ENCODE results near the gene PARD6G.

DNA sequence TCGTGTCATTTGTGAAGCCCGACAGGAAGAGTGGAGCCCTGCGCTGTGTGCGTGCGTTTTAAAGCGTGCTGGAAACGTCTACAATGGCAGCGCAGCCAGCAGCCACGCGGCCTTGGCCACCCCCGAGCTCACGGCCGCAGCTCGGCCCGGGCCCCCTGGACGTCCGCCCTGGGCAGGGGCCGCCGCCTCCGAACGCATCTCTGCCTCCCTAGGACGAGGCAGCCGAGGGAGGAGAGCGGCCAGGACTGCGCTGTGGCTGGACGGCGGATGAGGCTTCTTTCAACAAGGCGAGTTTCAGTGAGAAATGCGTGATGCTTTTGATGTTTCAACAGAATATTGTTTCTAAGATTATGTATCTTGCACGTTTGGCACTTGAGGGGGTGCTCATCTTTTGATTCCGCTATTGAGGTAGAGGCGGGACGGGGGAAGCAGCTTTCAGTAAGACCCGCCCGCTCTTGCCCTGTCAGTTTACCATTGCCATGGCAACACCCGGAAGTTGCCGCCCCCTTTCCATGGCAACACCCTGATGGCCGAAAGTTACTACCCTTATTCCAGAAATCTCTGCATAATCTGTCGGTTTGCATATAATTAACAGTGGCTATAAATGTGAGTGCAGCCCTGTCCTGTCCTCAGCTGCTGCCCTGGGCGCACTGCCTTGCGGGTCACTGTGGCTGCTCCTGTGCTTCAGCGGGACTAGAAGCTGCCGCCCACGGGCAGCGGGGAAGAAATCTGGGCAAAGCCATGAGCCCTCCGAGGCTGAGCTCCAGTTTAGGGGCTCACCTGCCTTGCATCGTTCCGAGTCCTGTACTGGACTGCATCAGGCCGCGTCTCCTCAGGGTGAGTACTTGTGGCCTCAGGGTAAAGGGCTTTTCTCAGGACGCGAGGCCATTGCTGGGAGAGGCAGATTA, 99.6 kb downstream of the PARD6G start:
- 0 out of 2 replicates have a peak, but pooled peaks have one; percentile 27 for TF ChIP-seq GABPB1 (CRISPR knock-in tag; IDR thresholded peaks at IDR 0.05)
- TF ChIP-seq, protein P1, sequence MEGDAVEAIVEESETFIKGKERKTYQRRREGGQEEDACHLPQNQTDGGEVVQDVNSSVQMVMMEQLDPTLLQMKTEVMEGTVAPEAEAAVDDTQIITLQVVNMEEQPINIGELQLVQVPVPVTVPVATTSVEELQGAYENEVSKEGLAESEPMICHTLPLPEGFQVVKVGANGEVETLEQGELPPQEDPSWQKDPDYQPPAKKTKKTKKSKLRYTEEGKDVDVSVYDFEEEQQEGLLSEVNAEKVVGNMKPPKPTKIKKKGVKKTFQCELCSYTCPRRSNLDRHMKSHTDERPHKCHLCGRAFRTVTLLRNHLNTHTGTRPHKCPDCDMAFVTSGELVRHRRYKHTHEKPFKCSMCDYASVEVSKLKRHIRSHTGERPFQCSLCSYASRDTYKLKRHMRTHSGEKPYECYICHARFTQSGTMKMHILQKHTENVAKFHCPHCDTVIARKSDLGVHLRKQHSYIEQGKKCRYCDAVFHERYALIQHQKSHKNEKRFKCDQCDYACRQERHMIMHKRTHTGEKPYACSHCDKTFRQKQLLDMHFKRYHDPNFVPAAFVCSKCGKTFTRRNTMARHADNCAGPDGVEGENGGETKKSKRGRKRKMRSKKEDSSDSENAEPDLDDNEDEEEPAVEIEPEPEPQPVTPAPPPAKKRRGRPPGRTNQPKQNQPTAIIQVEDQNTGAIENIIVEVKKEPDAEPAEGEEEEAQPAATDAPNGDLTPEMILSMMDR (IDR thresholded peaks at IDR 0.05 in 2 of 3, conservative IDR thresholded peaks at IDR 0.05 in 1 of 3; ENCODE audit: insufficient read depth in 2 of 3, low read depth in 1 of 3, low read length in 3 of 3): no peak
- no peak for TF ChIP-seq POLR2A (conservative IDR thresholded peaks at IDR 0.05)
- TF ChIP-seq RFX5 (IDR thresholded peaks at IDR 0.05; ENCODE audit: low read depth, low read length): no peak
- no peak for TF ChIP-seq FOXK1 (CRISPR knock-in tag; IDR thresholded peaks at IDR 0.05; ENCODE audit: borderline replicate concordance)
- TF ChIP-seq, protein P2, sequence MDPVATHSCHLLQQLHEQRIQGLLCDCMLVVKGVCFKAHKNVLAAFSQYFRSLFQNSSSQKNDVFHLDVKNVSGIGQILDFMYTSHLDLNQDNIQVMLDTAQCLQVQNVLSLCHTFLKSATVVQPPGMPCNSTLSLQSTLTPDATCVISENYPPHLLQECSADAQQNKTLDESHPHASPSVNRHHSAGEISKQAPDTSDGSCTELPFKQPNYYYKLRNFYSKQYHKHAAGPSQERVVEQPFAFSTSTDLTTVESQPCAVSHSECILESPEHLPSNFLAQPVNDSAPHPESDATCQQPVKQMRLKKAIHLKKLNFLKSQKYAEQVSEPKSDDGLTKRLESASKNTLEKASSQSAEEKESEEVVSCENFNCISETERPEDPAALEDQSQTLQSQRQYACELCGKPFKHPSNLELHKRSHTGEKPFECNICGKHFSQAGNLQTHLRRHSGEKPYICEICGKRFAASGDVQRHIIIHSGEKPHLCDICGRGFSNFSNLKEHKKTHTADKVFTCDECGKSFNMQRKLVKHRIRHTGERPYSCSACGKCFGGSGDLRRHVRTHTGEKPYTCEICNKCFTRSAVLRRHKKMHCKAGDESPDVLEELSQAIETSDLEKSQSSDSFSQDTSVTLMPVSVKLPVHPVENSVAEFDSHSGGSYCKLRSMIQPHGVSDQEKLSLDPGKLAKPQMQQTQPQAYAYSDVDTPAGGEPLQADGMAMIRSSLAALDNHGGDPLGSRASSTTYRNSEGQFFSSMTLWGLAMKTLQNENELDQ (CRISPR knock-in tag; IDR thresholded peaks at IDR 0.05; ENCODE audit: borderline replicate concordance): no peak
- no peak for TF ChIP-seq ZNF174 (CRISPR knock-in tag; IDR thresholded peaks at IDR 0.05)
- TF ChIP-seq, protein P3, sequence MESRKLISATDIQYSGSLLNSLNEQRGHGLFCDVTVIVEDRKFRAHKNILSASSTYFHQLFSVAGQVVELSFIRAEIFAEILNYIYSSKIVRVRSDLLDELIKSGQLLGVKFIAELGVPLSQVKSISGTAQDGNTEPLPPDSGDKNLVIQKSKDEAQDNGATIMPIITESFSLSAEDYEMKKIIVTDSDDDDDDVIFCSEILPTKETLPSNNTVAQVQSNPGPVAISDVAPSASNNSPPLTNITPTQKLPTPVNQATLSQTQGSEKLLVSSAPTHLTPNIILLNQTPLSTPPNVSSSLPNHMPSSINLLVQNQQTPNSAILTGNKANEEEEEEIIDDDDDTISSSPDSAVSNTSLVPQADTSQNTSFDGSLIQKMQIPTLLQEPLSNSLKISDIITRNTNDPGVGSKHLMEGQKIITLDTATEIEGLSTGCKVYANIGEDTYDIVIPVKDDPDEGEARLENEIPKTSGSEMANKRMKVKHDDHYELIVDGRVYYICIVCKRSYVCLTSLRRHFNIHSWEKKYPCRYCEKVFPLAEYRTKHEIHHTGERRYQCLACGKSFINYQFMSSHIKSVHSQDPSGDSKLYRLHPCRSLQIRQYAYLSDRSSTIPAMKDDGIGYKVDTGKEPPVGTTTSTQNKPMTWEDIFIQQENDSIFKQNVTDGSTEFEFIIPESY (CRISPR knock-in tag; IDR thresholded peaks at IDR 0.05): no peak
- no peak for TF ChIP-seq MTA3 (IDR thresholded peaks at IDR 0.05; ENCODE audit: borderline replicate concordance)
- TF ChIP-seq NFIX (CRISPR knock-in tag; IDR thresholded peaks at IDR 0.05; ENCODE audit: low read depth): no peak
- TF ChIP-seq JUNB (CRISPR knock-in tag; conservative IDR thresholded peaks at IDR 0.05): no peak
- no peak for TF ChIP-seq ZNF124 (CRISPR knock-in tag; IDR thresholded peaks at IDR 0.05)
- no peak for TF ChIP-seq NFXL1 (CRISPR knock-in tag; IDR thresholded peaks at IDR 0.05)
- no peak for TF ChIP-seq ZNF766 (CRISPR knock-in tag; conservative IDR thresholded peaks at IDR 0.05)
